H1 (cell line): ENCODE results near the gene TRNP1.

Source experiments
- ASH2L ChIP-seq: fragments of 200-600, 300-600 bp; sonication (generic); IDR thresholded peaks from one replicate; pipeline ENCODE4 v1.7.1; 2017; ENCODE audit warnings: low read length
- CHD2 ChIP-seq: IDR thresholded peaks from 2 replicates; pipeline ENCODE4 v1.6.1; 2012; ENCODE audit warnings: low read length, improper control_type of control experiment
- CTCF ChIP-seq, 3 experiments: IDR thresholded peaks; 1 replicate in 2 of 3; 2 replicates in 1 of 3; pipeline versions ENCODE4 v1.5.1 to v1.6.1; 2011; ENCODE audit warnings: low read length in 3 of 3, mild to moderate bottlenecking in 3 of 3, inconsistent platforms in 2 of 3, low read depth in 1 of 3, moderate library complexity in 1 of 3; ENCODE audit not compliant: insufficient read depth in 1 of 3; ENCODE audit errors: control extremely low read depth in 1 of 3
- EZH2 ChIP-seq: fragments of 200-600 bp; sonication (generic); IDR thresholded peaks from 2 replicates; pipeline ENCODE4 v1.7.1; 2012; ENCODE audit warnings: low read depth, mild to moderate bottlenecking, moderate library complexity, low read length, inconsistent platforms; ENCODE audit not compliant: severe bottlenecking
- NRF1 ChIP-seq: IDR thresholded peaks from 2 replicates; pipeline ENCODE4 v1.6.1; 2011; ENCODE audit warnings: mild to moderate bottlenecking, low read depth, low read length, improper control_type of control experiment
- POLR2A ChIP-seq, 2 experiments: IDR thresholded peaks; 1 replicate in 1 of 2; 2 replicates in 1 of 2; pipeline ENCODE4 v1.6.1; 2011; ENCODE audit warnings: low read depth in 2 of 2, low read length in 2 of 2, mild to moderate bottlenecking in 2 of 2; ENCODE audit errors: control extremely low read depth in 1 of 2
- POLR2AphosphoS5 ChIP-seq: IDR thresholded peaks from 2 replicates; pipeline ENCODE4 v1.6.1; 2011; ENCODE audit warnings: low read depth, low read length
- YY1 ChIP-seq: IDR thresholded peaks from 2 replicates; pipeline ENCODE4 v1.6.1; 2011; ENCODE audit warnings: low read depth, mild to moderate bottlenecking, low read length

DNA sequence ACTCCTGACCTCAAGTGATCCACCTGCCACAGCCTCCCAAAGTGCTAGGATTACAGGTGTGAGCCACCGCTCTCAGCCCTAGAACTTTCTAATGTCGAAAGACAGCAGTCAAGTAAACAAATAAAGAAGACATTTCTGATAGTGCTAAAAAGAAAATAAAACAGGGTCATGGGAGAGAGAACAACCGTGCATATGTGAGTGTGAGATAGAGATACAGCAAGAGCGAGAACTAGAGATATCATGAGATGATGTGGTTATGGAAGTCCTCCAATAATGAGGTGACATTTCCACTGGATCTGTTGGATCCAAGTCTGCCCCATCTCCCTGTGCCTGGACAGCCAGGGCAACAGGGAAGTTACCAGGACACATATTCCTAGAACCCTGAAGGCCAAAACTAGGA is 23.7 kb downstream of the TRNP1 start:
- TF ChIP-seq CTCF (IDR thresholded peaks at IDR 0.05; ENCODE audit: control extremely low read depth in 1 of 3, insufficient read depth in 1 of 3, low read depth in 1 of 3, low read length in 3 of 3) = no peak
- TF ChIP-seq CHD2 = no peak
- TF ChIP-seq EZH2 = no peak
- TF ChIP-seq POLR2A (IDR thresholded peaks at IDR 0.05; ENCODE audit: control extremely low read depth in 1 of 2, low read depth in 2 of 2, low read length in 2 of 2) = no peak
- no peak for TF ChIP-seq POLR2AphosphoS5
- TF ChIP-seq YY1 = no peak
- TF ChIP-seq ASH2L = no peak
- no peak for TF ChIP-seq NRF1
